ENCODE measurements around the gene TMEM154. TPM values are rescaled to one million over a fixed set of nuclear protein-coding genes. Genes with fewer than 3 reads are reported as not detected.

Gene TMEM154
- total and polyA plus RNA-seq, 11 donors, result 0.27 to 8.0 (median 1.6) TPM

- DNase-seq (no peak), ATAC-seq (peak in 1 of 4 donors; percentile 41)
- H3K9me3 ChIP-seq, result no peaks in the 10 kb centered on the region
- peak overlapping the region in 1 of 12 donors; percentile 70 for H3K27ac ChIP-seq
- no peak overlapping the region for H3K4me3 ChIP-seq
- H3K36me3 ChIP-seq, result no peaks in the 10 kb centered on the region
- H3K4me1 ChIP-seq, result peaks cover 0 to 15% (median 0%) of the 10 kb centered on the region in 12 donors
- no peaks in the 10 kb centered on the region for H3K27me3 ChIP-seq
- intact Hi-C loops (cut with DNase I), result loop anchor here in 2 of 10 donors (5.0 to 10.0 kb wide), 2 partner anchors 91 to 184 kb away; no protein-coding TSS in a partner anchor
- 67 to 83% (median 75%) methylated on average over 4 of the region's 4 CpGs for WGBS, 4 donors
- TF ChIP-seq POLR2A (IDR thresholded peaks at IDR 0.05) (no peak), CTCF (IDR thresholded peaks at IDR 0.05) (no peak)
Observed at GRCh38 chr4:152635851-152636250, 43.9 kb downstream of the TMEM154 start.

GRCh38 chr4:152634110-152634760, 45.6 kb downstream of the TMEM154 start:
- Histone ChIP-seq H3K36me3 (no peaks in the 10 kb centered on the region), H3K27me3 (no peaks in the 10 kb centered on the region), H3K27ac (no peak overlapping the region), H3K4me1 (peaks cover 0 to 15% (median 0%) of the 10 kb centered on the region in 12 donors), H3K4me3 (no peak overlapping the region), H3K9me3 (no peaks in the 10 kb centered on the region)
- intact Hi-C loops (cut with DNase I), result loop anchor here in 1 of 10 donors (10.0 kb wide), 1 partner anchor 89 kb away; no protein-coding TSS in a partner anchor
- TF ChIP-seq CTCF (IDR thresholded peaks at IDR 0.05) (no peak), POLR2A (IDR thresholded peaks at IDR 0.05) (no peak)
- ATAC-seq (no peak), DNase-seq (no peak)
- WGBS, 4 donors, result 92 to 95% (median 93%) methylated on average over 4 of the region's 4 CpGs

- ATAC-seq, result no peak
- Histone ChIP-seq H3K4me1 (peaks cover 0 to 15% (median 0%) of the 10 kb centered on the region in 12 donors), H3K27ac (no peak overlapping the region), H3K4me3 (no peak overlapping the region), H3K27me3 (no peaks in the 10 kb centered on the region), H3K9me3 (no peaks in the 10 kb centered on the region), H3K36me3 (peaks cover 0 to 4% (median 0%) of the 10 kb centered on the region in 9 donors)
- WGBS, 4 donors, result 43 to 71% (median 47%) methylated on average over 3 of the region's 3 CpGs
- no peak for DNase-seq
- TF ChIP-seq CTCF (IDR thresholded peaks at IDR 0.05) (no peak), POLR2A (IDR thresholded peaks at IDR 0.05) (no peak)
- intact Hi-C loops (cut with DNase I), result loop anchor here in 1 of 10 donors (10.0 kb wide), 1 partner anchor 88 kb away; no protein-coding TSS in a partner anchor
Observed at GRCh38 chr4:152633118-152633517, 46.7 kb downstream of the TMEM154 start.

- no peak overlapping the region for H3K27ac ChIP-seq
- DNase-seq, result no peak
- H3K27me3 ChIP-seq, result no peaks in the 10 kb centered on the region
- intact Hi-C loops (cut with DNase I), result loop anchor here in 1 of 10 donors (10.0 kb wide), 1 partner anchor 86 kb away; no protein-coding TSS in a partner anchor
- no peaks in the 10 kb centered on the region for H3K9me3 ChIP-seq
- peaks cover 0 to 13% (median 0%) of the 10 kb centered on the region in 9 donors for H3K36me3 ChIP-seq
- ATAC-seq, result no peak
- peaks cover 0 to under 1% (median 0%) of the 10 kb centered on the region in 12 donors for H3K4me1 ChIP-seq
- WGBS, 4 donors, result 68 to 84% (median 73%) methylated on average over 1 of the region's 1 CpG
- TF ChIP-seq CTCF (IDR thresholded peaks at IDR 0.05), result no peak
- TF ChIP-seq POLR2A (IDR thresholded peaks at IDR 0.05), result no peak
- no peak overlapping the region for H3K4me3 ChIP-seq
Observed at GRCh38 chr4:152630324-152630723, 49.5 kb downstream of the TMEM154 start.
